Measurements from ENCODE around the gene GLCE.
A peak's percentile ranks its signal among the peaks of the same experiment; 100 is the strongest.

GLCE gene

GRCh38 chr15:69160141-69160993, at the start of gene GLCE:
TSS of gene GLCE (plus strand) at chr15:69160635. CDS start at chr15:69255807, 95,172 bp downstream.
- peak; percentile 93 for FAIRE-seq
- DNase-seq (ENCODE audit: insufficient read length, low spot score): peak; percentile 91

- no peak for FAIRE-seq
- DNase-seq (ENCODE audit: insufficient read length, low spot score): no peak
These were observed 46.0 kb upstream of the GLCE start for GRCh38 chr15:69114331-69114928.

- no peak for FAIRE-seq
These were observed 45.4 kb upstream of the GLCE start for GRCh38 chr15:69115031-69115430.

GRCh38 chr15:69116391-69116790, 44.0 kb upstream of the GLCE start:
- FAIRE-seq (no peak), DNase-seq (ENCODE audit: insufficient read length, low spot score) (no peak)

More at GRCh38 chr15:69115031-69115430, 45.4 kb upstream of the GLCE start:
- no peak for DNase-seq (ENCODE audit: insufficient read length, low spot score)

GRCh38 chr15:69117431-69117871, 43.0 kb upstream of the GLCE start:
- FAIRE-seq: no peak
- no peak for DNase-seq (ENCODE audit: insufficient read length, low spot score)

- DNase-seq (ENCODE audit: insufficient read length, low spot score): no peak
- no peak for FAIRE-seq
These were observed 42.3 kb upstream of the GLCE start for GRCh38 chr15:69118089-69118488.

- FAIRE-seq (no peak), DNase-seq (ENCODE audit: insufficient read length, low spot score) (no peak)
These were observed 41.4 kb upstream of the GLCE start for GRCh38 chr15:69119001-69119400.

- DNase-seq (ENCODE audit: insufficient read length, low spot score): no peak
These were observed 40.6 kb upstream of the GLCE start for GRCh38 chr15:69119683-69120395.

GRCh38 chr15:69120732-69121131, 39.7 kb upstream of the GLCE start:
- no peak for DNase-seq (ENCODE audit: insufficient read length, low spot score)
- no peak for FAIRE-seq

More at GRCh38 chr15:69119683-69120395, 40.6 kb upstream of the GLCE start:
- FAIRE-seq: no peak

- DNase-seq (ENCODE audit: insufficient read length, low spot score): no peak
- FAIRE-seq: no peak
These were observed 39.1 kb upstream of the GLCE start for GRCh38 chr15:69121198-69121828.

- DNase-seq (ENCODE audit: insufficient read length, low spot score) (no peak), FAIRE-seq (no peak)
These were observed 35.2 kb upstream of the GLCE start for GRCh38 chr15:69125236-69125635.

- no peak for DNase-seq (ENCODE audit: insufficient read length, low spot score)
These were observed 34.4 kb upstream of the GLCE start for GRCh38 chr15:69126054-69126469.

GRCh38 chr15:69127306-69127705, 33.1 kb upstream of the GLCE start:
- FAIRE-seq: no peak

More at GRCh38 chr15:69126054-69126469, 34.4 kb upstream of the GLCE start:
- FAIRE-seq: no peak

GRCh38 chr15:69128667-69129311, 31.6 kb upstream of the GLCE start:
- FAIRE-seq: no peak
- DNase-seq (ENCODE audit: insufficient read length, low spot score): no peak

More at GRCh38 chr15:69127306-69127705, 33.1 kb upstream of the GLCE start:
- no peak for DNase-seq (ENCODE audit: insufficient read length, low spot score)

- DNase-seq (ENCODE audit: insufficient read length, low spot score) (no peak), FAIRE-seq (no peak)
These were observed 28.8 kb upstream of the GLCE start for GRCh38 chr15:69131362-69132220.

- FAIRE-seq: no peak
- no peak for DNase-seq (ENCODE audit: insufficient read length, low spot score)
These were observed 28.0 kb upstream of the GLCE start for GRCh38 chr15:69132430-69132829.

- DNase-seq (ENCODE audit: insufficient read length, low spot score) (no peak), FAIRE-seq (no peak)
These were observed 27.2 kb upstream of the GLCE start for GRCh38 chr15:69132977-69133861.

- DNase-seq (ENCODE audit: insufficient read length, low spot score): no peak
- FAIRE-seq: no peak
These were observed 26.4 kb upstream of the GLCE start for GRCh38 chr15:69133862-69134519.
